HG02970 (cell line): ENCODE measurements around the gene KCNH2.

Source experiments
- ATAC-seq: cut with Tn5 transposase; IDR thresholded peaks from one replicate; pipeline ENCODE4 v1.9.1; 2021; ENCODE audit warnings: mild to moderate bottlenecking, moderate library complexity, moderate number of reproducible peaks; ENCODE audit not compliant: unreplicated experiment, low FRiP score

Gene KCNH2

GRCh38 chr7:150939052-150939451 is 39.1 kb downstream of the KCNH2 start:
- no peak for ATAC-seq

- no peak for ATAC-seq
Measured at GRCh38 chr7:150938566-150938965, 39.6 kb downstream of the KCNH2 start.

GRCh38 chr7:150937848-150938561 is 40.1 kb downstream of the KCNH2 start:
- no peak for ATAC-seq

- no peak for ATAC-seq
Measured at GRCh38 chr7:150936018-150936417, 42.1 kb downstream of the KCNH2 start.

- no peak for ATAC-seq
Measured at GRCh38 chr7:150935149-150935548, 43.0 kb downstream of the KCNH2 start.

- no peak for ATAC-seq
Measured at GRCh38 chr7:150934045-150934766, 43.9 kb downstream of the KCNH2 start.

DNA sequence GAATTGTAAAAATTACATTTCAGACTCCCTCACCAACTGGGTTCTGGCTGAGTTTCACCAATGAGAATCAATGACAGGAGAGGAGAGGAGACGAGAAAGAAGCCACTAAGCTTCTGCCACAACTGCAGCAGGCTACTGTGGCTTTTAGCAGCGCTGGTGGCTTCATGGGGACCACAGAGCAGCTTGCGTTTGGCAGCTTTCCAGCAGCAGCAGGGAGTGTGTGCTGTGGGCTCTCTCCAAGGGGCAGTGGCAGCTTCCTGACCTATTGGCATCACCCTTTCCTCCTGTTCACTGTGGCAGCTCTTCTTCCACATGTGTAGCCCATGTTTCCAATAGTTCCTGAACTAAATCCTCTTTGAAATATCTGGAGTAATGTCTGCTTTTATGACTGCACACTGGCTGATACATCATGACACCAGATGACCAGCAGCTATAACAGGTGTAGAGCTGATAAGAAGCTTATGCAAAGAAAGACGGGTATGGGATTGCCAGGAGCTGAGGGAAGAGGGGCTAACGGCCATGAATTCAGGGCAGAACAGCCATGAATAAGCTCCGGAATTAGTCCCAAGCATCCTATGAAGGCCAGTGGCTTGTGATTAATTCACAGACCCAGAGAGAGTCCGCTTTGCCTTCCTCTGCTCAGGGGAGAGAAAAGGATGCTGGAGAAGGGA is 46.8 kb downstream of the KCNH2 start:
- no peak for ATAC-seq

- no peak for ATAC-seq
Measured at GRCh38 chr7:150928541-150928940, 49.6 kb downstream of the KCNH2 start.

GRCh38 chr7:150927956-150928344 is 50.2 kb downstream of the KCNH2 start:
- ATAC-seq, result no peak

DNA sequence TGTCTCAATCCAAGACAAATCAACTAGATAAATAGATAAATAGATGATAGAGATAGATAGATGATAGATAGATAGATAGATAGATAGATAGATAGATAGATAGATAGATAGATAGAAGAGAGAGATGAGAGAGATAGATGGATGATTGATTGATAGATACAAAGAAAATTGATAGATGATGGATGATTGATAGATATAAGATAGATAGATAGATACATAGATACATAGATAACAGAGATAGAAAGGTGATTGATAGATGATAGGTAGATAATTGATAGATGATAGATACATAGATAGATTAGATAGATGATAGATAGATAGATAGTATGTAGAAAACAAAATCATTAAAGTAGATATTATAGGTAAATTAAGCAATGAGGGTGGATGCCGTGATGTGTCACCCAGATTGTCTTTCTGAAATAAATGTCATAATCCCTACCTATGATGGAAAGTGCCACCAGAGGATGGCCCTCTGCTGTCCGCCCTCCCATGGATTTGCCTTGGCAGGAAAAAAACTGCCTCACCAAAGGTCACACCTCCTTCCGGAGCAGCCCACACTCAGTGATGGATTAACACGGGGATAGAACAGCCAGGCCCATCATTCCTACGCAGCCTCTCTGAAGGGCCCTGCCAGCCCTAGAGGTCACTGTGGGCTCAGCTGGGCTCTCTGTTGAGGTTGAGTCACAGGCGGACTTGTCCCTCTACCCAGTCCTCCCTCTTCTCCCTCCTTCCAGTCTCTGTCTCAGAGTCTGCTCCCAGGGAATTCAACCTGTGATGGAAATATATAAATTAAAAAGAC is 50.8 kb downstream of the KCNH2 start:
- ATAC-seq, result no peak

- ATAC-seq, result no peak
Measured at GRCh38 chr7:150926066-150926465, 52.1 kb downstream of the KCNH2 start.

DNA sequence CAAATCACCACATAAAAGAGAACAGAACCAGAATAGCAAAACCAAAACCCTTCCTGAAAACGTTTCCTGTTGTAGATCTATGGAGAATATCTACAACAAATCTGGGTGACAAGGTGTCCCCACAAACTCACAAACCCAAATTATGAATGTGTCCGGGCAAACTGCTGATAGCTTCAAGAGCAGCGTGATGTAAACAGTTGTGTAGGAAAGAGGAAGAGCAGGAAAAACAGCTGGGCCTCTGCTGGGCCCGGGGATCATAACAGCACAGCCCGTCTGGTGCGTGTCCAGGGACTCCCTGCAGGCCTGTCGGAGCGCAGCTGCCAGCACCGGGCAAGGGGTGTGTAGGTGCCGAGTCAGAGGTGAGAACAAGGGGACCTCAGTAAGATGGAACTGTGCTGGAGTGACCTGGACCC is 53.7 kb downstream of the KCNH2 start:
- no peak for ATAC-seq

DNA sequence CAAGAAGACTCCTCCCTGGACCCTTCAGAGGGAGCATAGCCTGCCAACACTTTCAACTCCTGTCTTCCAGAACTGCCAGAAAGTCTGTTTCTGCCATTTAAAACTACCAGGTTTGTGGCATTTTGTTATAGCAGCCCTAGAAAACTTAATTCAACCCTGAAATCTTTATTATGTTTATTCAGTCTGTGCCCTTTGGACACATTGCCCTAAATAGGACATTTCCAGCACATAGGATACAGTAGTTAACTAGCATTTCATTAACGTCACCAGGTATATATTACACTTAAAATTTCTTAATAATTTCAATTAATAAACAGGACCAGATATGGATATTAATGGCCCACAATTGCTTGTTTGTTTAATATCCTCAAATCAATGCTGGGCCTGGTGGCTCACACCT is 54.3 kb downstream of the KCNH2 start:
- ATAC-seq, result no peak

- no peak for ATAC-seq
Measured at GRCh38 chr7:150923196-150923595, 54.9 kb downstream of the KCNH2 start.

DNA sequence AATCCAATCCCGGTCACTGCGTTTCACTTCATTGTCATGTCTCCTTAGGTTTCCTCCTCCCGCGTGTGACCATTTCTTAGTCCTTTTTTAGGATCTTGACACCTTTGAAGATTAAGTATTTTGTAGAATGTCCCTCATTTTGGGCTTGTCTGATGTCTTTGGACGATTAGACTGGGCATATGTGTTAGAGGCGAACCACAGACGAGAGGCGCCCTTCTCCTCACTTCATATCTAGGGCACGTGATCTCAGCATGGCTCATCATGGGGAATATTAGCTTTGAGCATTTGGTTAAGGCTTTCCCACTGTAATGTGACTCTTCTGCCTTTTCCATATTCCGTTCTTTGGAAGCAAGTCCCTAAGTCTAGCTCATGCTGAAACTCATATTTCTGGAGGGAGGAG is 59.0 kb downstream of the KCNH2 start:
- ATAC-seq, result no peak

GRCh38 chr7:150918378-150918777 is 59.7 kb downstream of the KCNH2 start:
- no peak for ATAC-seq

- ATAC-seq, result no peak
Measured at GRCh38 chr7:150917969-150918368, 60.2 kb downstream of the KCNH2 start.

DNA sequence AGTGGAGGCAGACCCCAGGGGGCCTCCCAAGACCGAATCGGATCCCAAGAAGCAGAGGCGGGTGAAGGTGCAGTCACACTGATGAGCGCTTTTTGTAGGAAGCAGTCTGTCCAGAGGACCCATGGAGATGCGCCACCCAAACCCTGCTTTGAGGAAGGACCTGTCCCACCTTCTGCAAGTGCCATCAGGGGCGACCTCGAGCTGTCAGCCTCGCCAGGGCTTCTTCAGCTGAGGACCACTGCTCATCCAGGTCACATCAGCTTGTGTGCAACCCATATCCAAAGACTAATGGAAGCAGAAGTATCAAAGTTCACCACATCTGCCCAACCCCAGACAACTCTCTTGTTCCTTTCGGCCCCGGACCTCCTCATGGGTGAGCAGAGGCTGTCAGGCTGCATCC is 61.5 kb downstream of the KCNH2 start:
- ATAC-seq, result no peak

DNA sequence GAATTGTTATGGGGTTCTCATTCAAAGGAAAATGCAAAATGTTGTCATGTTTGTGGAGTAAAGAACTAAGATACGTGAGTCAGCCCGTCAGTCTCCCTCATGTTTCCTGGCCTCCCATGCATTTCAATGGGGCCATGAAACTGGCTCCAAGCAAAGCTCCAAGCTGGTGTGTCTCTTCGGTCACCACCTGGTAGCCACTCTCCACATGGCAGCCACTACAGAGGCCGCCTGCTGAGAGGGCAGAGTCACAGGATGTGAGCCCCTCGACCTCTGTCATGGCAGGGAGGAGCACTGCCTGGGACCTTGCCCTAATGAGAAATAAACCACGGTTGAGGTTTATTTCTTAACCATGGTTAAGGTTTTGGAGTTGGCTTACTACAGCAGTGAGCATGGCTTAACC is 63.2 kb downstream of the KCNH2 start:
- no peak for ATAC-seq

DNA sequence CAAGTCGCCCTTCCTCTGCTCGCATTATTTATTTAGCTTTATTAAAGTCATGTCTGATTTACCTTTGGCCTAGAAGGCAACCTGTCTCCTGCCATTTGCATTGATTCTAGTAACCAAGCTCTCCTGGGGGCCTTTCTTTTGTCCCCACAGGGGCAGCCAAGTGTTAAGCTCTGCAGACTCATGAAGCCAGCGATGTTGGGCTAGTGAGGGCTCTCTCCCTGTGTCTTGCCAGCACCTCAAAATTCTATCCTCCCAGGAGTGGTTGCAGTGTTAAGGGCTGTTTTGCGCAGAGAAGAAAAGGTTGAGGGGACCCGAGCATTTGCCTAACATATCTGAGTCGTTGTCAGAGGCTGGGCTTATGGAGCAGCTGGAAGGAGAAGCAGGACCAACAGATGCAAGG is 63.9 kb downstream of the KCNH2 start:
- ATAC-seq, result no peak

DNA sequence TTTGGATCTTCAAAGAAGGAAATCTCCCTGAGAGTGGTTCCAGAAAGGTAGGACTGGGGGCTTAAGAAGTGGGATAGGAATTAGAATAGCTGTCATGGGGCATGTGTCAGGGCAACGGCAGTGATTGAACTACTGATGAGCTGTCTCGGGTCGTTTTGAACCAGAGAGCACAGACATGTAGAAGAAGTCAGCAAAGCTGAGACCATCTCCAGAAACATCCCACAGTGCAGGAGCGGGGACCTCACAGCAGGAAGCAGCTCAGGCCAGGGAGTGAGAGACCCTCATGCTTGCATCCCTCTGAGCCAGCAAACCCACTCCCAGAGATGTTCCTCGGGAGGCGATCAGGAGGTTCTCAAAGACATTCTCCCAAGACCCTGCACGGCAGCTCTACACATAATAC is 65.7 kb downstream of the KCNH2 start:
- no peak for ATAC-seq
